Activated CD8-positive, alpha-beta memory T cell treated with anti-CD3 and anti-CD28 coated beads for 48 hours (primary cell): ENCODE results near the gene MC5R.

ENCODE experiments used
- DNase-seq, 3 experiments: peaks; one replicate each; pipeline ENCODE4 v3.0.0-alpha.2; 2020; ENCODE audit warnings: low read depth in 2 of 3, low spot score in 2 of 3

The MC5R gene

DNA sequence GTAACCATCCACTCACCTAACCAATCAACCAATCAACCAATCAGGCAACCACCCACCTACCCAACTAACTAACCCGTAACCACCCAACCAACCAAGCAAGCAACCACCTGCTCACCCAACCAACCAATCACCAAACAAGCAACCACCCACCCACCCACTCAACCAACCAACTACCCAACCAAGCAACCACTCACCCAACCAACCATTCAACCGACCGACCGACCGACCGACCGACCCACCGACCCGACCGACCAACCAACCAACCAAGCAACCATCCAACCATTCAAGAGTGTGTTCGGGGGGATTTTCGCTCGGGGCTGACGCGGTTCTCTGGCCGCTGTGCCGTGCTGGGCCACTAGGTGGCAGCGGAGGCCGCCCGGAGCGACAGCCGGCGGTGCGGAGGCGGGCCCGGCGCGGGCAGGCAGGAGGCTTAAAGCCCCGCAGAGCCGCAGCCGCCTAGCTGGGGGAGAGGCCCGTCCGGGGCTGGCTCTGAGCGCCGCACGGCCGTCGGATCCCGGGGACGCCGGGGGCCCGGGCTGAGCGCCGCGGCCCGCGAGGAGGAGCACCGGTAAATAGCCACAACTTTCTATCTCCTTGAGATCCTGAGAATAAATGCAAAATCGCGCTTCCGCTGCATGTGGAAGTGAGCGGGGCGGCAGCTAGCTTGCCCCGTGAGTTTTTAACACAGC is at the start of gene MC5R:
TSS of gene MC5R (plus strand) at position 443 of the 689 bp plus-strand sequence. CDS start 1,617 bp downstream, outside the sequence.
- DNase-seq: peak; percentile 54 to 65 (median 57)

DNA sequence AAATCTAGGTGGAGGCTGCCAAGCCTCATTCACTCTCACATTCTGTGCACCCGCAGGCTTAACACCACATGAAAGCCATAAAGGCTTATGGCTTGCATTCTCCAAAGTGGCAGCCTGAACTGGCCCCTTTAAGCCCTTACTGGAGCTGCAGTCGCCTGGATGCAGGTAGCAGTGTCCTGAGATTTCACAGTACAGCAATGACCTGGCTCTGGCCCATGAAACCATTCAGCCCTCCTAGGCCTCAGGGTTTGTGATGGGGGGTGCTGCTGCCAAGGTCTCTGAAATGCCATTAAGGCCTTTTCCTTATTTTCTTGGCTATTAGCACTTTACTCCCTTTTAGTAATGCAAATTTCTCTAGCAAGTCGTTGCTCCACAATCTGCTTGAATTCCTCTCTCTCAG is 48.9 kb upstream of the MC5R start:
- DNase-seq: no peak

DNA sequence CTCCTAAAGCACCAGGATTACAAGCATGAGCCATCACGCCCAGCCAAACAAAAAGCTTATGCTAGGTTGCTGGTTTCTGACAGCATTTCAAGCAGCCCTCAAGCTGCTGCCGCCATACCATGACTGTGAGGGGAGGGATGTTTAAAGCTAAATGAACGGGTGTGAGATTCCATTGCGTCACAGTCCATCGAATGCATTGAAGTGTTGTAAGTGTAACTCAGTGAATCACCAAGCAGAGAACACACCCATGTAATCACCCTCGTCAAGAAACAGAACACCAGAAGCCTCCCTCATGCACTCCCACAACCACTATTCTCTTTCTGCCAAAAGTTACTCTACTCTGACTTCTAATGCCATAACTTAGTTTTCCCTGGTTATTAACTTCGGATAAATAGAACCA is 32.8 kb upstream of the MC5R start:
- DNase-seq: no peak

DNA sequence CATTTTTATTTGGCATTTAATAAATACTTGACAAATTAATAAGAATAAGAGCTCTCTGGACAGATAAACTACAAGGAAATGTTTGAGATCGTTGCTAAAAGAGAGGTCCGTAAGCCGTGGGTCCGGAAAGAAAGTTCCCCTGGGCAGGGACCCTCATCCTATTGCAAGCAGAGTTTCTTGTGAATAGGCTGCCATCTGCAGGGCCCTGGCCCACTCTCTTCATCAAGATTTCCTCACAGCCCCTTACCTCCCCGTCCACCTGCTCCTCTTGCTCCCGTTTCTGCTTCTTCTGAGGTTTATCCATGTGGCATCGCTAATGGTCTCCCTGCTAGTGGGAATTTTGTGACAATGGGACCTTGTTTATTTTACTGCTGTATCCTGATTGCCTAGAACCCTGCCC is 30.1 kb upstream of the MC5R start:
- DNase-seq: no peak

DNA sequence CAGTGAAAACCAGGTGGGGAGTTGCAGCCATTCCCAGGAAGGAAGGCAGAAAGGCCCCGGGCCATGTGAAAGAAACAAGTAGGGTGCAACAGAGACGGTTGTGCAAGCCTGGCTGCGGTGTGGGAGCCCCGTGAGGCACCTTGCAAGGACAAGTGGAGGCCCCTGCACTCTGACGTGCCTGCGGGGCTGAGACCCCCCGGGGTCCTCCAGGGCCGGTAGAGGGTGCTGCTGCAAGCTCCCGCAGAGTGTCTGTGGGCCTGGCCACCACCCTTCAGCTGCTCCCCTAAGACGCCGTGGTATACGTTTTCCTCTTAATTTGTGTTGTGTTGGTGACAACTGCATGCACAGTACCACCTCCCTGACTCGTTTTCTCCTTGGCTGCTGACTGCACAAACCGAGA is 27.4 kb upstream of the MC5R start:
- no peak for DNase-seq

DNA sequence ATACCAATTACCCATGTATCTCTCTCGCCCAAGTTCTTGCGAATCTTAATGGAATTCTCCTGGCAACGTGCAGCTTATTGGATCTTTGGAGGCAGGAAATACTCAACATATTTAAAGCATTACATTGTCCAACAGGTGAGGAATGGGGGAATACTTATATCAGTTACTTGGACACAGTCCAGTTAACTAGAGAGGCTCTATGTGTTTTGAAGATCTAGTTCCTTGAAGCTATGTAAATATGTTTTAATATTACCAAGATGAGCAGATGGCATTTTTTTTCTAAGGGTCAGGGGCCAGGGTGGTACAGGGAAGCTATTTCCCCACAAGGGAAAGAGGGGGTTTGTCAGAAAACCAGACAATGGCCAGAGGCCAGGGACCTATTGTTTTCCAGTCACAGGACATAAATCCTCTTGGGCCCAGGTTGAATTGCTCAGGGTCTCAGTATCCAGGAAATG is 26.8 kb upstream of the MC5R start:
- no peak for DNase-seq

DNA sequence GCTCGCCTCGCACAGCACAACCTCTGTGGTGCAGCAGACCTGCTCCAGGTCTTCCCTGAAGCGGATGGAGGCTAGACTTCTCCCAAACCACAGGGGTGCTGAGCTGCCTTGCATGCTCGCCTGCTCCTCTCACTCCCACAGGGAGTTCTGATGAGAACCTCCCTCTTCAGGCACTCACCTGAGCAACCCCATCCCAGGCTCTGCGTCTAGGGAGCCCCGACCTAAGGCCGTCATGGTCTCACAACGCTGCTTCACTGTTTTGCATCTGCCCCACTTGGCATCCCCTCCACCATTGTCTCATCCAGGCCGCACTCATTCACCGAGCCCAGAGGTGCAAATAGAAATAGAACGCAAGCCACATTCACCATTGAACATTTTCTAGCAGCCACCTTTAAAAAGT is 24.6 kb upstream of the MC5R start:
- DNase-seq: no peak

DNA sequence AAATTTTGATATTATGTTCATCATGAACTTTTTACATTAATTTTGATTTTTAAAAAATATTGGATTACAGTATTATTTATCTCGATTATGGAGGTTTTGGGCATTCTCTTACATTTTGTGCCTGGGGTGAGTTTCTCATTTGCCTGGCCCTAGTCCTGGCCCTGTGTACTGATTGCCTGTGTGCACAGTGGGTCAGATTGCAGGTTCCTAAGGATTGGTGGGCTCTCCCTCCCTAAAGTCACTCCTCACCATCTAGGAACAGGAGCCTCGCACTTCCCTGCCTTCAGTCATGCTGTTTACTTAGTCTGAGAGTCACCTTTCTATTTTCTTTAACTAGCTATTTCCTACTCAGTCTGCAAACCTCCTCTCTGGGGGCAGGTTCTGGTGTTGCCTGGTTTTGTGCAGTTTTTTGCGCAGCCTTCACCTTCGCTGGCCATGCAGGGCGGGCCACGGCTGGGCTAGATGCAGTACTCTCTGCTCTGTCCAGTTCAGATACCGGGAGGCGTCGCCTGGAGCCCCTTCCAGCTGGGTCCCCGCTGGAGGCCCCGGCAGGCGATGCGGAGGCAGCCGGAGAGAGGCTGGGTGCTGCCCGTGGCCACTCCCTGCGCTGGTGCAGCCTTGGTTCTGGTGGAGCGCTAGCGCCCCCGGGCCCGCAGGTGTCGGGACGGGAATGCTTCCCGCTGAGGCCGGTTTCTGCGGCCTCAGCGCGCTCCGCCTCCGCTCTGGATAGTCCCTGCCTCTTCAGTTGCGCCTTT is 23.3 kb upstream of the MC5R start:
- DNase-seq: peak in 1 of 3 experiments; percentile 9

DNA sequence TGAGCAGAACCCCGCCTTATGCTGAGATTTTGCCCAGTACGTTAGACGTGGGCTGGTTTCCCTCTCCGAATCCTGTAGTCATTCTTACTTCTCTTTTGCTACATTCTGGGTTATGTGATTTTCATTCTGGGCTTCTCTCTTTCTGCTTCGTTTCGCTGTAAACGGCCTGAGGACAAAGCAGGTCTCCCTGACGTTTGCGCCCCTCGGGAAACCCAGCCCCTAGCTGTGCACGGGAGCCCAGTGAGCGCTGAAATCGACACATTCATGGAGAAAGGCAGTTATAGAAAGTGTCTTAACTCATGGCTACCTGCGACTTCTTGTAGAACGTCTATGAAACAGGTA is 22.7 kb upstream of the MC5R start:
- DNase-seq: no peak

DNA sequence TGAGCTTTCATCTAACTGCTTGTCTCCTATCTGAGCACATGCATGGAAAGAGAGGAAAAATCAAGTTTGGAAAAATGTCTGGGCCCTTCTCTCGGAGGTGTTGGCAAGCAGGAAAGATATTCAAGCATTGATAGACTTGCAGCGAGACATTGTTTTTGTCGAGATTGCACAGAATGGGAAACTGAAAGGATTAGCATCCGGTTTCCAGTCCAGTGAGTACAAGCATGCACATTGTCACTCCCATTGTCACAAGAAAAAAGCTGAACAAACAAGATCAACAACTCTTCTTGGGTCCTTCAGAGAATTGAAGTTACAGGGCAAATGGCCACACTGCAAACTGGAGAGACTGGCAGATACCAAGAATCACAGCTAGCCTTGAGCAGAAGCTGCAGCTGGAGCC is 19.6 kb upstream of the MC5R start:
- no peak for DNase-seq

DNA sequence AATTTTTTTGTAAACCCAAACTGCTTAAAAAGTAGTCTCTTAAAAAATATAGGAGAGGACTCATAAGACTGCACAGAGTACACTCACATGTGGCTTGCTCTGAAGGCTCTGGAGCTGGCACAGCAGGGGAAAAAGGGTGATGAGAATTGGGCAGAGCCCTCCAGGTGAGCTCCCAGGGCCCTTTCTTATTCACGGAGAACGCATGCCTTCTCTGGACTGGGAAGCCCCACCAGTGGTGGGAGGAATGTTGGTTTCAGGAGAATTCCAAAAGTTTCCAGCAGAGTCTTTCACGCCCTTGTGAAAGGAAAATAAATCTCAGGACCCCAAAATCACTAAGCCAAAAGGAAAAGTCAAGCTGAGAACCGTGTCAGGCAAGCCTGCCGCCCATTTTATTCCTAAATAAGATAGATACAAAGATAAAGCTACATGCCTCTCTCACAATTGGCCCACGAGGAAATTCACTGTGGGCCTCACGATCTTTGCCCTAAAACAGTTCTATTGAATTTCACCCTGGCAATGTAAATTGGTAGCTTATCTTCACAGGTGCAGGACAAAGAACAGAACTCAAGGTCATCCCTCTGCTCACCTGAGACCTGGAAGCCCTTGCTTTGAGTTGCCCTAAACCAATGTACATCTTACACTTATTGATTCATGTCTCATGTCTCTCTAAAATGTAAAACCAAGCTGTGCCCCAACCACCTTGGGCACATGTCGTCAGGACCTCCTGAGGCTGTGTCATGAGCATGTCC is 15.5 kb upstream of the MC5R start:
- no peak for DNase-seq

DNA sequence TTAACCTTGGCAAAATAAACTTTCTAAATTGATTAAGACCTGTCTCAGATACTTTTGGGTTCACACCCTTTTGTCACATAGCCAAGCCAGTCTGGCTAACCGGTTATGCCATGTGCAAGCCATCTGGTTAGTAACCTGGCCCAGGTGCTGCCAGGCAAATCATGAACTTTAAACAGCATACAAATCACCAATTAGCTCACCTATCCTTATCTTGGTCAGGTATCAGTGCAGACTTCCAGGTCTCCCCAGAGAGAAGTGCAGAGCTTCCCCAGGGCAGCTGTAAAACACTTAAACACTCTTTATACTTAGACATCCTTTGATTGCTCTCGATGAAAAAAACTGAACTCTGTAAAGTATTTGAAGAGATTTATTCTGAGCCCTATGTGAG is 14.9 kb upstream of the MC5R start:
- no peak for DNase-seq

DNA sequence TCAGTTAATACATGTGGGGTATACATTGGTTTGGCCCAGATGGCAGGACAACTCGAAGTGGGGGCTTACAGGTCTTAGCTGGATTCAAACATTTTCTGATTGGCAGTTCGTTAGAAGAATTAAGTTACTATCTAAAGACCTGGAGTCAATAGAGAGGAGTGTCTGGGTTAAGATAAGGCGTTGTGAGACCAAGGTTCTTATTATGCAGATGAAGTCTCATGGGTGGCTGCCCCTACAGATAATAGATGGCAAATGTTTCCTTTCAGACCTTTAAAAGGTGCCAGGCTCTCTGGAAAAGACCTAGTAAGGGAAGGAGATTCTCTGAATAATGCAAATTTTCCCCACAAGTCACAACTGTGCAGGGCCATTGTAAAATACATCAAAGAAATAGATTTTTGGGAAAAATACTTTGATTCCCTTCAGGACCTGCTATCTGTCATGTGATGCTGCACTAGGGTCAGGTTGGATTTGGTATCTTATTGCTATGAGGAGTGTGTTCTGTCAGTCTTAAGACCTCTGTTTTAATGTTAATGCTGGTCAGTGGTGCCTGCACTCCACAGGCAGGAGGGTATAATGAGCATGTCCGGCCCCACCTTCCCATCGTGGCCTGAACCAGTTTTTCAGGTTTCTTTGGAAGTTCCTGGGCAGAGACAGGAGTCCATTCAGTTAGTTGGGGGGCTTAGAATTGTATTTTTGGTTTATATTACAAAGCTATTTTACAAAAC is 14.3 kb upstream of the MC5R start:
- DNase-seq: no peak

DNA sequence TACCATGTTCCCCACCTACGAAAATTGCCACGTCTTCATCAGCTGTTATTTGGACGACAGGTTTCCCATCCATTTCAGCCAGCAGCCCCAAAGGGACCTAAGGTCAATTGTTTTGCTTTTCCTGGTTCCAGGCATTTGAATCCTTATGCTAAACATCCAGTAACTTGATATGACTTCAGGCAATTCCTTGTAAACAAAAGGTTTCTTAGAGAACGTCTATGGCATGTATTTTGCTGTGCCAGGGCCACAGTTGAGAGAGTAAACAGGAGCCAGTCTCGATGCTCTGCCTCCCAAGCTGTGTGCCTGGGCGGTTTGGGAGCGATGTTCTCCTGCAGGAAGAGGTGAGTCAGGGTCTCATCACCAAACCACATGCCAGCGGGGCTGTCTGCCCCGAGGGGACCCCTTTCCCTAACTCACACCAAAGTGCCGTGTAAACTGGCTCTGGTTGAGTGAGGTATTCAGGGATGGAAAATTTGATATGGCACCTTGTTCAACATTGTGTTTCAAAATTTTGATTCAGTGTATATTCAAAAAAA is 12.9 kb upstream of the MC5R start:
- DNase-seq: no peak

DNA sequence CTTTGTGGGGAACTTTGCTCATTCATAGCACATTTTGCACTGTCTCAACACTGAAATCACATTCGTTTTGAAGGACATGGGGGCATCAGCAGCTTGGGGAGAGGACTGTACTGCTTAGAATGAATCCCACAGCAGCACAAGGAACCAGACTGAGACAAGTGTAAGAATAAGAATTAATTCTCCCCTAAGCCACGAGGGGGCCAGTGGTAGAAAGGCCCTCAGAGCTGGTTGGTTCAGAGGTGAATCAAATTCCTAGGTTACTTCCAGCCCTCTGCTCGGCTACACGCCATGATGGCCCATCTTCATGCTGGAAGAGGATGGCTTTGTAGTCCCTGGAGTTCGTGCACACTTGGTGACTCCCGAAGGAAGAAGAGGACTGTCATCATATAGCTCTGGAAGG is 12.0 kb upstream of the MC5R start:
- DNase-seq: no peak

DNA sequence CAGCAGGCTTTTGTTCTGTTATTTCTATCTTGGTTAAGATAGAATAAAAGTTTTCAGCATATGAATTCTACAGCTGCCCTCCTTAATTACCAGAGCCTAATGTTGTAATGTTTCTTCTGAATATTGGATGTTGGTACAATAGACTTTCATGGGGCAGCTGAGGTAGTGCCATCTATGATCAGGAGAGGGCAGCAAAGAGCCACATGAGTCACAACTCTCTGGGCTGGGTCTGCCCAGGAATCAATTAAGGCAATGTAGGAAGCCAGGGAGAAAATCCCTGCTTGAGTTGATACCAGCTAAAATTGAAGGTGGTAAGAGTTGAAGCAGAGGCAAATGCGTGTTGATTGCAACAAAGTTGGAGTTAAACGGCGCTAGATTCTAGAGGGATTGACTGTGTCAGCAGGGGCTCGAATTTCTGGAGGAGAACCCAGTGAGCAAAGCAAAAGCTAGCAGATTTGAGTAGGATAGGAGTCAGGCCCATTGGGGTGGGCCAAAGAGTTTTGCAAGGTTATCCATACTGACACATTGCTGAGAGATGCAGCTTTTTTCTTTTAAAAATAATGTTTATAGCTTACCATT is 10.6 kb upstream of the MC5R start:
- peak in 2 of 3 experiments; percentile 17 to 23 for DNase-seq

DNA sequence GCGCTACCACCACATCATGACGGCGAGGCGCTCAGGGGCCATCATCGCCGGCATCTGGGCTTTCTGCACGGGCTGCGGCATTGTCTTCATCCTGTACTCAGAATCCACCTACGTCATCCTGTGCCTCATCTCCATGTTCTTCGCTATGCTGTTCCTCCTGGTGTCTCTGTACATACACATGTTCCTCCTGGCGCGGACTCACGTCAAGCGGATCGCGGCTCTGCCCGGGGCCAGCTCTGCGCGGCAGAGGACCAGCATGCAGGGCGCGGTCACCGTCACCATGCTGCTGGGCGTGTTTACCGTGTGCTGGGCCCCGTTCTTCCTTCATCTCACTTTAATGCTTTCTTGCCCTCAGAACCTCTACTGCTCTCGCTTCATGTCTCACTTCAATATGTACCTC is 2.3 kb downstream of the MC5R start:
- DNase-seq: no peak

DNA sequence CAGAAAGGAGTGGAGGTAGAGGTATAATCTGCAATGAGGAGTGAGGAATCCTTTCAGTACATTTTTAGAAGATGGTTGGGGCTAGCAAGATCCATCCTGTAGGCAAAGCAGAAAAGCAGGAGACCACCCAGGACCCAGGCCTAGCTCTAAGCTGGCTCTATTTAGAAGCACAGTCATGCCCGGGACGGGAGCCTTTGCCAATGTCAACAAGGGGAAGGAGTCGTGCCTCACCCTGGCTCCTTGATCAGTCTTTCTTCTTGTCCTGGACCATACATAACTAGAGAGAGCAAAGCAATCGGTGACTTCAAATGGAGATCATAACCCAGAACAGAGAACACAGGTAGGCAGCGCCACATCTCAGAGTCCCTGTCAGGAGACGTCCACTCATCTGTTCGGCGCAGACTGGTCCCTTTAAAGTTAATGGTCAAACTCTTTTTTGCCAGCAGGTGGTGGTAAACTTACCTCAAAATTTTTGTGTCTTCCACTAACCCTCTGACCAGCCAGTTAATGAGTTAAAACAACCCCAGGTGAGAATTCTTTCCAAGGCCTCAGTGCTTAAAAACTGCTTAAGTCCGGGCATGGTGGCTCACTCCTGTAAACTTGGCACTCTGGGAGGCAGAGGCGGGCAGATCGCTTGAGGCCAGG is 8.0 kb downstream of the MC5R start:
- no peak for DNase-seq

DNA sequence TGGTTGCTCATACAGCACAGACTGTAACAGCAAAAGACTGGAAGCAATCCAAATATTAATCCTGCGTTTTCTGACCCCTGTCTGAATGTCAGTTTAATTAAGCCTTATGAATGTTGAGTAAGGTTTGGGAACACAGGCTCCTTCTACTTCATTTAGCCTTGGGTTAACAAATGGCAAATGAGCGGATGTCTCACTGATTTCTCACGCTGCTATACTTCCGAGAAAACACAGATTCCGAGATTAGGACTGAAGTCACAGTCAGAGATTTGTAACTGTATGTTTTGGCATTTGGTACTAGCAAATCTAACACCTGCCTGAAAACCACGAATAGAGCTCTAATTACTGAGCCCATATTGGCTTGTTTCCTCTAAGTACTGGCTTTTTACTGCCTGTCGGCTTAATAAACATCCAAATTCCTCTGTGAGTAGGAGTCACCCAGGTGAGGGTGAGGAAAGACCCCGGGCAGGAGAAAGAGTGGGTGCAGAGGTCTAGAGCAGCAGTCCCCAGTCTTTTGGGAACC is 10.6 kb downstream of the MC5R start:
- DNase-seq: no peak

DNA sequence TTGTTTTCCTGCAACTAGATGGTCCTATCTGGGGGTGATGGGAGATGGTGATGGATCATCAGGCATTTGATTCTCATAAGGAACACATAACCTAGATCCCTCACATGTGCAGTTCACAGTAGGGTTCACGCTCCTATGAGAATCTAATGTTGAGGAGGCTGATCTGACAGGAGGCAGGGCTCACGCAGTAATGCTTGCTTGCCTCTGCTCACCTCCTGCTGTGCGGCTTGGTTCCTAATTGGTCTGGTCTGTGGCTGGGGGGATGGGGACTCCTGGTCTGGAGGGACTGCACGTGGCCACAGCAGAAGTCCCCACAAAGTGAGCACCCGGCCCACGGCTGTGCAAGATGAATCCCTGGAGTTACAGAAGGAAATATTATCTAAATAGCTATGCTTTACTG is 11.3 kb downstream of the MC5R start:
- DNase-seq: no peak
